ENCODE results near the gene SLC16A5.
"Not testable (repeated sequence)": the region's sequence is repeated elsewhere in the genome, so short reads cannot be mapped to it uniquely, and the experiment has no call there.

SLC16A5 gene

GRCh38 chr17:75063626-75064025 lies 24.1 kb upstream of the SLC16A5 start:
- DNase-seq (ENCODE audit: low read depth in 3 of 3, low spot score in 1 of 3) = no peak

GRCh38 chr17:75064040-75064439 lies 23.7 kb upstream of the SLC16A5 start:
- DNase-seq (ENCODE audit: low read depth in 3 of 3, low spot score in 1 of 3) = no peak

GRCh38 chr17:75064460-75064859 lies 23.3 kb upstream of the SLC16A5 start:
- DNase-seq (ENCODE audit: low read depth in 3 of 3, low spot score in 1 of 3) = no peak

GRCh38 chr17:75064867-75065561 lies 22.7 kb upstream of the SLC16A5 start:
- DNase-seq (ENCODE audit: low read depth in 3 of 3, low spot score in 1 of 3) = no peak

- no peak for DNase-seq (ENCODE audit: low read depth in 3 of 3, low spot score in 1 of 3)
These were observed 22.1 kb upstream of the SLC16A5 start for GRCh38 chr17:75065562-75066151.

- DNase-seq (ENCODE audit: low read depth in 3 of 3, low spot score in 1 of 3) = no peak
These were observed 19.9 kb upstream of the SLC16A5 start for GRCh38 chr17:75067856-75068255.

- DNase-seq (ENCODE audit: low read depth in 3 of 3, low spot score in 1 of 3) = no peak
These were observed 19.0 kb upstream of the SLC16A5 start for GRCh38 chr17:75068750-75069149.

GRCh38 chr17:75069783-75070182 lies 18.0 kb upstream of the SLC16A5 start:
- no peak for DNase-seq (ENCODE audit: low read depth in 3 of 3, low spot score in 1 of 3)

- DNase-seq (ENCODE audit: low read depth in 3 of 3, low spot score in 1 of 3) = not testable (repeated sequence)
These were observed 16.1 kb upstream of the SLC16A5 start for GRCh38 chr17:75071478-75072271.

- DNase-seq (ENCODE audit: low read depth in 3 of 3, low spot score in 1 of 3) = not testable (repeated sequence)
These were observed 14.8 kb upstream of the SLC16A5 start for GRCh38 chr17:75072909-75073308.

- DNase-seq (ENCODE audit: low read depth in 3 of 3, low spot score in 1 of 3) = no peak
These were observed 14.1 kb upstream of the SLC16A5 start for GRCh38 chr17:75073618-75074047.

- DNase-seq (ENCODE audit: low read depth in 3 of 3, low spot score in 1 of 3) = no peak
These were observed 13.2 kb upstream of the SLC16A5 start for GRCh38 chr17:75074532-75074931.

- no peak for DNase-seq (ENCODE audit: low read depth in 3 of 3, low spot score in 1 of 3)
These were observed 12.0 kb upstream of the SLC16A5 start for GRCh38 chr17:75075597-75076336.

- no peak for DNase-seq (ENCODE audit: low read depth in 3 of 3, low spot score in 1 of 3)
These were observed 10.7 kb upstream of the SLC16A5 start for GRCh38 chr17:75077072-75077495.

- DNase-seq (ENCODE audit: low read depth in 3 of 3, low spot score in 1 of 3) = peak in 2 of 3 donors; percentile 27 to 39
These were observed 10.1 kb upstream of the SLC16A5 start for GRCh38 chr17:75077496-75078283.

GRCh38 chr17:75078284-75079022 lies 9.3 kb upstream of the SLC16A5 start:
- DNase-seq (ENCODE audit: low read depth in 3 of 3, low spot score in 1 of 3) = no peak

GRCh38 chr17:75079023-75079373 lies 8.8 kb upstream of the SLC16A5 start:
- DNase-seq (ENCODE audit: low read depth in 3 of 3, low spot score in 1 of 3) = no peak

GRCh38 chr17:75081611-75082540 lies 5.9 kb upstream of the SLC16A5 start:
- DNase-seq (ENCODE audit: low read depth in 3 of 3, low spot score in 1 of 3) = no peak

GRCh38 chr17:75082683-75083082 lies 5.1 kb upstream of the SLC16A5 start:
- DNase-seq (ENCODE audit: low read depth in 3 of 3, low spot score in 1 of 3) = no peak
